Upper lobe of left lung (tissue), 6 donors: Measurements from ENCODE around the gene BRAF. TPM values are rescaled to one million over a fixed set of nuclear protein-coding genes. Genes with fewer than 3 reads are reported as not detected.

Source experiments
- ATAC-seq, 2 donors: fragments of 200-7000 bp; cut with Tn5 transposase; one replicate each; pipeline ENCODE4 v1.9.1; 2022; ENCODE audit warnings: mild to moderate bottlenecking in 2 of 2, moderate library complexity in 2 of 2; ENCODE audit not compliant: low FRiP score in 2 of 2
- DNase-seq, 2 donors: peaks; one replicate each; pipeline ENCODE4 v3.0.0-alpha.2; 2019 to 2020
- H3K27ac ChIP-seq, 4 donors: fragments of 200-600 bp; sonication (generic); one replicate each; pipeline ENCODE4 v1.5.1; 2016 to 2019
- H3K27me3 ChIP-seq, 4 donors: fragments of 200-600 bp; sonication (generic); one replicate each; pipeline ENCODE4 v1.5.1; 2017 to 2019
- H3K36me3 ChIP-seq, 4 donors: fragments of 200-600 bp; sonication (generic); one replicate each; pipeline ENCODE4 v1.5.1; 2016 to 2019
- H3K4me1 ChIP-seq, 4 donors: fragments of 200-600 bp; sonication (generic); one replicate each; pipeline ENCODE4 v1.5.1; 2018 to 2019
- H3K4me3 ChIP-seq, 4 donors: fragments of 200-600 bp; sonication (generic); one replicate each; pipeline ENCODE4 v1.5.1; 2017 to 2019; ENCODE audit warnings: mild to moderate bottlenecking in 2 of 4, moderate library complexity in 1 of 4
- H3K9me3 ChIP-seq, 4 donors: fragments of 200-600 bp; sonication (generic); one replicate each; pipeline ENCODE4 v1.5.1; 2018 to 2019
- EP300 ChIP-seq, 4 donors: sonication (generic); formaldehyde crosslinking; IDR thresholded peaks; one replicate each; pipeline ENCODE4 v1.5.1; 2017; ENCODE audit warnings: antibody characterized with exemption in 4 of 4, control low read depth in 2 of 4
- POLR2A ChIP-seq, 4 donors: fragments of 450-650 bp; IDR thresholded peaks; one replicate each; pipeline ENCODE4 v1.5.1; 2016 to 2017; ENCODE audit warnings: antibody characterized with exemption in 4 of 4, mild to moderate bottlenecking in 2 of 4
- POLR2AphosphoS5 ChIP-seq, 2 donors: sonication (generic); formaldehyde crosslinking; IDR thresholded peaks; one replicate each; pipeline ENCODE4 v1.5.1; 2017; ENCODE audit warnings: antibody characterized with exemption in 2 of 2
- WGBS, 2 donors: methylation state at CpG; one replicate each; pipeline ENCODE4 v1.1.5; 2017 to 2018; 5-methylcytosine and 5-hydroxymethylcytosine counted together
- total RNA-seq, 6 donors: library from RNA; depleted of rRNA in 4 of 6; stranded (reverse); fragments of >200 nt in 4 of 6; gene quantifications; one replicate each; pipeline versions ENCODE4 v1.1.0 to v1.2.1, GENCODE V29; 2016 to 2021
- TF ChIP-seq, protein P1 (sequence below), 6 experiments: fragments of 450-650 bp in 4 of 6; fragments of 200-600 bp in 2 of 6; sonication (generic) in 2 of 6; IDR thresholded peaks; one replicate each; pipeline ENCODE4 v1.5.1; 2016 to 2019; ENCODE audit warnings: antibody characterized with exemption in 6 of 6
- donor health status: DM: no; HTN: no; CAD: no; lungs with moderate emphysema.
- donor health status: DM: no; HTN: yes; CAD: no; lungs with severe emphysema.

Gene BRAF
- total RNA-seq, 6 donors from 2014 or later = 31.1 to 106 (median 46.0) TPM

DNA sequence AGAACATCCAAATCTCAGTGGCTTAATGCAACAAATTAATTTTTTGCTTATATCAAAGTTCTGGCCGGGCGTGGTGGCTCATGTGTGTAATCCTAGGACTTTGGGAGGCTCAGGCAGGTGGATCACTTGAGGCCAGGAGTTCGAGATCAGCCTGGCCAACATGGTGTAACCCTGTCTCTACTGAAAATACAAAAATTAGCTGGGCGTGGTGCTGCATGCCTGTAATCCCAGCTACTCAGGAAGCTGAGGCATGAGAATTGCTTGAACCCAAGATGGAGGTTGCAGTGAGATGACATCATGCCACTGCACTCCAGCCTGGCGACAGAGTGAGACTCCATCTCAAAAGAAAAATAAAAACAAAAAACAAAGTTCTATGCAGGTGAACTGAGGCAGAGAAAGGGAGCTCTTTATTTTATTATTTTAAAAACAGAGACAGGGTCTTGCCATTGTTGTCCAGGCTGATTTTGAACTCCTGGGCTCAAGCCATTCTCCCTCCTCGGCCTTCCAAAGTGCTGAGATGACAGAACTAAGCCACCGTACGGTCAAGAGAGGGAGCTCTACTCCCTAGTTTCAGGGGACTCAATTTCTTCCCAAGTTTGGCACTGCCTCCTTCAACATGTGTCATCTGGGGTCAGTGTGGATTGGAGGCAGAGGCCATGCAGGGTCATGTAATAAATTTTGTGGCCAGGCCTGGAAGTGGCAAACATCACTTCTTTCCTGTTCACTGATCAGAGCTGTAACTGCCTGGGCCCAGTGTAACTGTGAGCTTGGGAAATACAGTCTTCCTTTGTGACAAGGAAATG lies 249.6 kb downstream of the BRAF start:
- H3K4me1 ChIP-seq = peaks cover 20 to 37% (median 24%) of the 10 kb centered on the region in 4 donors
- DNase-seq = peak in 1 of 2 donors; percentile 33
- H3K9me3 ChIP-seq = no peaks in the 10 kb centered on the region
- H3K27ac ChIP-seq = no peak overlapping the region
- no peaks in the 10 kb centered on the region for H3K27me3 ChIP-seq
- no peak for TF ChIP-seq EP300 (IDR thresholded peaks at IDR 0.05)
- TF ChIP-seq, protein P1, sequence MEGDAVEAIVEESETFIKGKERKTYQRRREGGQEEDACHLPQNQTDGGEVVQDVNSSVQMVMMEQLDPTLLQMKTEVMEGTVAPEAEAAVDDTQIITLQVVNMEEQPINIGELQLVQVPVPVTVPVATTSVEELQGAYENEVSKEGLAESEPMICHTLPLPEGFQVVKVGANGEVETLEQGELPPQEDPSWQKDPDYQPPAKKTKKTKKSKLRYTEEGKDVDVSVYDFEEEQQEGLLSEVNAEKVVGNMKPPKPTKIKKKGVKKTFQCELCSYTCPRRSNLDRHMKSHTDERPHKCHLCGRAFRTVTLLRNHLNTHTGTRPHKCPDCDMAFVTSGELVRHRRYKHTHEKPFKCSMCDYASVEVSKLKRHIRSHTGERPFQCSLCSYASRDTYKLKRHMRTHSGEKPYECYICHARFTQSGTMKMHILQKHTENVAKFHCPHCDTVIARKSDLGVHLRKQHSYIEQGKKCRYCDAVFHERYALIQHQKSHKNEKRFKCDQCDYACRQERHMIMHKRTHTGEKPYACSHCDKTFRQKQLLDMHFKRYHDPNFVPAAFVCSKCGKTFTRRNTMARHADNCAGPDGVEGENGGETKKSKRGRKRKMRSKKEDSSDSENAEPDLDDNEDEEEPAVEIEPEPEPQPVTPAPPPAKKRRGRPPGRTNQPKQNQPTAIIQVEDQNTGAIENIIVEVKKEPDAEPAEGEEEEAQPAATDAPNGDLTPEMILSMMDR (IDR thresholded peaks at IDR 0.05) = peak in 1 of 6 experiments; percentile 25
- 68 to 72% methylated on average over 8 of the region's 8 CpGs for WGBS, 2 donors
- no peak overlapping the region for H3K4me3 ChIP-seq
- ATAC-seq = peak; percentile 7 to 45
- H3K36me3 ChIP-seq = peaks cover 0 to 18% (median 6%) of the 10 kb centered on the region in 4 donors

DNA sequence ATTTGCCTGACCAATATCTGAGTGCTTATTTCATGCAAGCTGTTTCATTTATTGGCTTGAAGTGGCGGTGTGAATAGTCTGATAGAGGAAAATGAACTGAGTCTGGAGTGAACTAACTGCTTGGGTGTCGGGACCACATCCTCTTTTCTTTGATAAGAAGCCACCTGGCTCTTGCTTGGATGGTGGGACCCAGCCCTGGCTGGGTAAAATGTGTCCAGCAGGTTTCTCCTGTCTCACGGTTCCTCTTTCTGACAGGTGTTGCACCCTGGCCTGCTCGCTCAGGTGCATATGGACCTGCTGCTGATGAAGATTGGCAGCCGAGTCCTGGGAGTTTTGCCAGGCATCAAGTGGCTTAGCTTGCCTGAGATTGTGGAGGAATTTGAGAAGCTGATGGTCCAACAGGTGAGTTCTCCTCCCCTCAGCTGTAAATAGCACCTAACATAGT lies 250.4 kb downstream of the BRAF start:
- Histone ChIP-seq H3K4me3 (no peak overlapping the region), H3K4me1 (peaks cover 20 to 37% (median 24%) of the 10 kb centered on the region in 4 donors), H3K27me3 (no peaks in the 10 kb centered on the region), H3K27ac (peak overlapping the region in 1 of 4 donors; percentile 91), H3K36me3 (peaks cover 0 to 11% (median 5%) of the 10 kb centered on the region in 4 donors), H3K9me3 (no peaks in the 10 kb centered on the region)
- TF ChIP-seq POLR2AphosphoS5 (IDR thresholded peaks at IDR 0.05) (no peak), EP300 (IDR thresholded peaks at IDR 0.05) (no peak), POLR2A (IDR thresholded peaks at IDR 0.05) (no peak)
- TF ChIP-seq, protein P1 (IDR thresholded peaks at IDR 0.05) = no peak
- 69 to 75% methylated on average over 5 of the region's 5 CpGs for WGBS, 2 donors
- DNase-seq (peak in 1 of 2 donors; percentile 66), ATAC-seq (no peak)

DNA sequence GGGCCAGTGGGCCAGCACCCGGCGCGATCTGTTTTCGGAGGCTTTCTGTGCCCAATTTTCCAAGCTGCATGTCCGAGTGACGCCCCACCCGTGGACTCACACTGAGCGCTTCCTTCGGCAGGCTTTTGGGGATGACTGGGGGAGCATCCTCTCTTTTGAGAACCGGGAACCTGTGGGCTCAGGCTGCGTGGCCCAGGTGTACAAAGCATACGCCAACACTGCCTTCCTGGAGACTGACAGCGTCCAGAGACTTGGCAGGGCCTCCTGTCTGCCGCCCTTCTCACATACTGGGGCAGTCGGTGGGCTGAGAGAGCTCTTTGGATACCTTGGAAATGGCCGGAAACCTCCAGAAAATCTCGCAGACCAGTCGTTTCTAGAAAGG lies 251.0 kb downstream of the BRAF start:
- no peak for ATAC-seq
- H3K4me3 ChIP-seq = peak overlapping the region; percentile 73 to 93 (median 82)
- H3K9me3 ChIP-seq = no peaks in the 10 kb centered on the region
- WGBS, 2 donors = 36 to 85% methylated on average over 4 to 17 of the region's 18 CpGs
- H3K27me3 ChIP-seq = no peaks in the 10 kb centered on the region
- H3K36me3 ChIP-seq = peaks cover 0 to 5% (median under 1%) of the 10 kb centered on the region in 4 donors
- peaks cover 20 to 37% (median 24%) of the 10 kb centered on the region in 4 donors for H3K4me1 ChIP-seq
- no peak for DNase-seq
- TF ChIP-seq POLR2AphosphoS5 (IDR thresholded peaks at IDR 0.05) (no peak), EP300 (IDR thresholded peaks at IDR 0.05) (no peak), POLR2A (IDR thresholded peaks at IDR 0.05) (no peak)
- TF ChIP-seq, protein P1 (IDR thresholded peaks at IDR 0.05) = no peak
- H3K27ac ChIP-seq = peak overlapping the region; percentile 82 to 91 (median 84)

DNA sequence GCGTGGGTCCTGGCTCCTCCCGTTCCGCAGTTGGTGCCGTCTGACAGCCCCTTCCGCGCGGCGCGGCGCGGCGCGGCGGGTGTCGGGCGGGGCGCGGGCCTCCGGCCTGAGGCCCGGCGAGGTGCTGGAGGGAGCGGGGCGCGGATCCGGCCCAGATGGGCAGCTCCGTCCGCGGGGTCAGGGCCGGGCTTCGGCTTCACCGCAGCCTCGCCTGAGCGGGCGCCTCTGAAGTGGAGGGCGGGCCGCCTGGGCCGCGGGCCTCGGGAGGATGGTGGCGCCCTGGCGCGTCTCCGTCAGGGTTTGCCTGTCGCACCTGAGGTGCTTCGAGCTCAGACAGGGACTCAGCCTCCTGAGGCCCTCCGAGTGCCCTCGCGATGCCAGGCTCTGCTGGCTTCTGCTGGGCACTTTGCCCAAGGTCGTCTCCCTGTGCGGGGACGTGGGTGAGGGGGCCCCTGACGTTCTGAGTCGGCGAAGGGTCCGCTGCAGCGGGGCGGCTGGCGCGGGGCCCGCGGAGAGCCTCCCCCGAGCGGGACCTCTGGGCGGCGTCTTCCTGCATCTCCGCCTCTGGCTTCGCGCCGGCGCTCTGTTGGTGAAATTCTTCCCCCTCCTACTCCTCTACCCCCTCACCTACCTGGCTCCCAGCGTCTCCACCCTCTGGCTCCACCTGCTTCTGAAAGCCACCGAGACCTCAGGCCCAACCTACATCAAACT lies 251.5 kb downstream of the BRAF start:
- Histone ChIP-seq H3K4me1 (peaks cover 20 to 37% (median 24%) of the 10 kb centered on the region in 4 donors), H3K27me3 (no peaks in the 10 kb centered on the region), H3K9me3 (no peaks in the 10 kb centered on the region), H3K36me3 (no peaks in the 10 kb centered on the region), H3K27ac (peak overlapping the region; percentile 82 to 91 (median 84)), H3K4me3 (peak overlapping the region; percentile 73 to 93 (median 82))
- TF ChIP-seq, protein P1 (IDR thresholded peaks at IDR 0.05) = peak in 1 of 6 experiments; percentile 8
- TF ChIP-seq EP300 (IDR thresholded peaks at IDR 0.05) (no peak), POLR2A (IDR thresholded peaks at IDR 0.05) (peak in 2 of 4 donors; percentile 49 to 51), POLR2AphosphoS5 (IDR thresholded peaks at IDR 0.05) (no peak)
- 0 to 4% methylated on average over 14 to 20 of the region's 72 CpGs for WGBS, 2 donors
- DNase-seq = peak; percentile 69 to 93
- peak; percentile 71 to 77 for ATAC-seq
